ENCODE measurements around the gene LZTR1.

DNA sequence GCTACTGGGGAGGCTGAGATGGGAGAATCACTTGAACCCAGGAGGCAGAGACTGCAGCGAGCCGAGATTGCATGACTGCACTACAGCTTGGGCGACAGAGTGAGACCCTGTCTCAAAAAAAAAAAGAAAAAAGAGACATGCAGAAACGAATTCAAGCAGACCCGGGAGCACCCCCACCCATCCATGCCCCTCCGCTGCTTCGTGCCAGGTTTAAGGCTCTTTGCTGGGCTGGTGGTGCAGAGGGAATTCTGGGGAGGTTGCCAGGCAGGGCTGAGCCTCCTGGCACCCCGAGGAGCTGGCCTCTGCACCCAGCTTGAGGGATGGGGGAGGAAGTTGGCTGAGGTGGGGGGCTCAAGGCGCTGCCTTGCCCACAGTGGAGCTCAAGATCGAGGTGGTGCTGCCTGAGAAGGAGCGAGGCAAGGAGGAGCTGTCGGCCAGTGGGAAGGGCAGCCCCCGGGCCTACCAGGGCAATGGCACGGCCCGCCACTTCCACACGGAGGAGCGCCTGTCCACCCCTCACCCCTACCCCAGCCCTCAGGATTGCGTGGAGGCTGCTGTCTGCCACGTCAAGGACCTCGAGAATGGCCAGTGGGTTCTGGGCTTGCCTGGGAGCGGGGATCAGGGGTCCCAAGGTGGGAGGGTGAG is 9.0 kb upstream of the LZTR1 start:
- TF ChIP-seq POLR2A (IDR thresholded peaks at IDR 0.05) (no peak), EP300 (IDR thresholded peaks at IDR 0.05; ENCODE audit: low read depth) (no peak), POLR2AphosphoS5 (IDR thresholded peaks at IDR 0.05) (no peak)
- TF ChIP-seq, protein P1, sequence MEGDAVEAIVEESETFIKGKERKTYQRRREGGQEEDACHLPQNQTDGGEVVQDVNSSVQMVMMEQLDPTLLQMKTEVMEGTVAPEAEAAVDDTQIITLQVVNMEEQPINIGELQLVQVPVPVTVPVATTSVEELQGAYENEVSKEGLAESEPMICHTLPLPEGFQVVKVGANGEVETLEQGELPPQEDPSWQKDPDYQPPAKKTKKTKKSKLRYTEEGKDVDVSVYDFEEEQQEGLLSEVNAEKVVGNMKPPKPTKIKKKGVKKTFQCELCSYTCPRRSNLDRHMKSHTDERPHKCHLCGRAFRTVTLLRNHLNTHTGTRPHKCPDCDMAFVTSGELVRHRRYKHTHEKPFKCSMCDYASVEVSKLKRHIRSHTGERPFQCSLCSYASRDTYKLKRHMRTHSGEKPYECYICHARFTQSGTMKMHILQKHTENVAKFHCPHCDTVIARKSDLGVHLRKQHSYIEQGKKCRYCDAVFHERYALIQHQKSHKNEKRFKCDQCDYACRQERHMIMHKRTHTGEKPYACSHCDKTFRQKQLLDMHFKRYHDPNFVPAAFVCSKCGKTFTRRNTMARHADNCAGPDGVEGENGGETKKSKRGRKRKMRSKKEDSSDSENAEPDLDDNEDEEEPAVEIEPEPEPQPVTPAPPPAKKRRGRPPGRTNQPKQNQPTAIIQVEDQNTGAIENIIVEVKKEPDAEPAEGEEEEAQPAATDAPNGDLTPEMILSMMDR (IDR thresholded peaks at IDR 0.05) = no peak

Data from transverse colon (tissue), 4 donors.